ENCODE results near the gene CSAD. TPM values are rescaled to one million over a fixed set of nuclear protein-coding genes. Genes with fewer than 3 reads are reported as not detected.
"Not testable (repeated sequence)": the region's sequence is repeated elsewhere in the genome, so short reads cannot be mapped to it uniquely, and the experiment has no call there.

CSAD gene
- total RNA-seq, 1 donor from 2014 or later: 10.4 TPM

DNA sequence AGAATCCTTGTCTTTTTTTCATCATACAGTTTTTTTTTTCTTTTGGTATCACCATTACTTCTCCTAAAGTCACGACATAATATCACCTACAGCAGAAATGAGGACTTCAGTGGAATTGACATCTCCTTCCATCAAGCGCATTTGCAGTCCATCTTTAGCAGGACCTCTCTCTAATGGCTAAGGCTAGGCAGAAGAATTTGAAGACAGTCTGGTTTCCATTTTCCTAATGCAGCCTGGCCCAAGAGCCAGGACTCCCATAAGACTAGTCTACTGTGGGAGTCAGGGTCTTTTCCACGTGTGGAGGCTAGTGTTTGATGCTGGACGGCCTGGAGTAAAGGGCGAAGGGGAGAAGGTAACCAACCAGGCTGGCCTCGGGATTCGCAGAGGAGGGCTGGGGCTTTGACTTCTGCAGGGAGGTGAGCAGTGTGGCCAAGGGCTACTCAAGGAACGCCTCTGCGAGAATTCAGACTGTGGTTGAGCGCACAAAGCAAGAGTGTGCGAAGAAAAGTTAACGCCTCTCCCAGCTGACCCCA, 972 bp downstream of the CSAD start:
- peak overlapping the region; percentile 84 for H3K4me3 ChIP-seq (ENCODE audit: low read depth, low read length)
- TF ChIP-seq, protein P1, sequence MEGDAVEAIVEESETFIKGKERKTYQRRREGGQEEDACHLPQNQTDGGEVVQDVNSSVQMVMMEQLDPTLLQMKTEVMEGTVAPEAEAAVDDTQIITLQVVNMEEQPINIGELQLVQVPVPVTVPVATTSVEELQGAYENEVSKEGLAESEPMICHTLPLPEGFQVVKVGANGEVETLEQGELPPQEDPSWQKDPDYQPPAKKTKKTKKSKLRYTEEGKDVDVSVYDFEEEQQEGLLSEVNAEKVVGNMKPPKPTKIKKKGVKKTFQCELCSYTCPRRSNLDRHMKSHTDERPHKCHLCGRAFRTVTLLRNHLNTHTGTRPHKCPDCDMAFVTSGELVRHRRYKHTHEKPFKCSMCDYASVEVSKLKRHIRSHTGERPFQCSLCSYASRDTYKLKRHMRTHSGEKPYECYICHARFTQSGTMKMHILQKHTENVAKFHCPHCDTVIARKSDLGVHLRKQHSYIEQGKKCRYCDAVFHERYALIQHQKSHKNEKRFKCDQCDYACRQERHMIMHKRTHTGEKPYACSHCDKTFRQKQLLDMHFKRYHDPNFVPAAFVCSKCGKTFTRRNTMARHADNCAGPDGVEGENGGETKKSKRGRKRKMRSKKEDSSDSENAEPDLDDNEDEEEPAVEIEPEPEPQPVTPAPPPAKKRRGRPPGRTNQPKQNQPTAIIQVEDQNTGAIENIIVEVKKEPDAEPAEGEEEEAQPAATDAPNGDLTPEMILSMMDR (conservative IDR thresholded peaks at IDR 0.05; ENCODE audit: low read depth, low read length): no peak
- DNase-seq (ENCODE audit: low read depth): no peak

GRCh38 chr12:53178803-53179202, 1.9 kb downstream of the CSAD start:
- not testable (repeated sequence) for H3K4me3 ChIP-seq (ENCODE audit: low read depth, low read length)

DNA sequence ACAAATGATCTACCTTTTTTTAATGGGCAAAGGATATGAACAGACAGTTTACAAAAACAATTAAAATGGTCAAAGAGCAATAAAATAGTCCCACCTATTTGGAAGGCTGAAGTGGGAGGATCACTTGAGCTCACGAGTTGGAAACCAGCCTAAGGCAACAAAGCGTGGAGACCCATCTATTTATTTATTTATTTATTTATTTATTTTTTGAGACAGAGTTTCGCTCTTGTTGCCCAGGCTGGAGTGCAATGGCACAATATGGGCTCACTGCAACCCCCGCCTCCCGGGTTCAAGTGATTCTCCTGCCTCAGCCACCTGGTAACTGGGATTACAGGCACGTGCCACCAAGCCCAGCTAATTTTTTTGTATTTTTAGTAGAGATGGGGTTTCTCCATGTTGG, 3.3 kb downstream of the CSAD start:
- not testable (repeated sequence) for H3K4me3 ChIP-seq (ENCODE audit: low read depth, low read length); DNase-seq (ENCODE audit: low read depth)

More at GRCh38 chr12:53178803-53179202, 1.9 kb downstream of the CSAD start:
- not testable (repeated sequence) for DNase-seq (ENCODE audit: low read depth)

GRCh38 chr12:53176750-53177149, 4.0 kb downstream of the CSAD start:
- no peak for DNase-seq (ENCODE audit: low read depth)
- TF ChIP-seq, protein P1 (conservative IDR thresholded peaks at IDR 0.05; ENCODE audit: low read depth, low read length): no peak
- no peak overlapping the region for H3K4me3 ChIP-seq (ENCODE audit: low read depth, low read length)

- TF ChIP-seq, protein P1 (conservative IDR thresholded peaks at IDR 0.05; ENCODE audit: low read depth, low read length): peak; percentile 51
- H3K4me3 ChIP-seq (ENCODE audit: low read depth, low read length): no peak overlapping the region
- DNase-seq (ENCODE audit: low read depth): no peak
Observed at GRCh38 chr12:53174881-53175491, 5.7 kb downstream of the CSAD start.

DNA sequence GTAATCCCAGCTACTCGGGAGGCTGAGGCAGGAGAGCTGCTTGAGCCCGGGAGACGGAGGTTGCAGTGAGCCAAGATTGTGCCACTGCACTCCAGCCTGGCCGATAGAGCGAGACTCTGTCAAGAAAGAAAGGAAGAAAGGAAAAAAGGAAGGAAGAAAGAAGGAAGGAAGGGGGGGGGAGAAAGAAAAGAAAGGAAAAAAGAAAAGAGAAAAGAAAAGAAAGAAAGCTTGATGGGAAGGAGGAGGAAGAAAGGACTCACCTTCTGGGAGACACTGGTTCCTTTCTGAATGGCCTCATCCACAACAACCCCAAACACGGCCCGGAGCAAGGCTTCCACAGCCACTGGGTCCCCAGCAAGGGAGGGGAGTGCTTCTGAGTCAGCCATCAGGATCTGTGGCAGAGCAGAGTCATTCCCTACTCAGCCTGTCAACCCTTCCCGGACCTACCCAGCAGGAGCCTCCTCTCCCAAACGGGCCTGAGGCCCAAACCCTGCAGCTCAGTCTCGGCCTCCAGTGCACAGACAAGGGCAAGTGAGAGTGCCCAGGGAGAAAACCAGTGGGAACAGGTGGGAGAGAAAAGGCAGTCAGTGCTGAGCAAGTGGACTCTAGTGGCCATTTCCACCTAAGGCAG, 7.5 kb downstream of the CSAD start:
- TF ChIP-seq, protein P1 (conservative IDR thresholded peaks at IDR 0.05; ENCODE audit: low read depth, low read length): no peak
- DNase-seq (ENCODE audit: low read depth): no peak
- H3K4me3 ChIP-seq (ENCODE audit: low read depth, low read length): no peak overlapping the region

- TF ChIP-seq, protein P1 (conservative IDR thresholded peaks at IDR 0.05; ENCODE audit: low read depth, low read length): no peak
- H3K4me3 ChIP-seq (ENCODE audit: low read depth, low read length): no peak overlapping the region
- DNase-seq (ENCODE audit: low read depth): no peak
Observed at GRCh38 chr12:53172352-53172751, 8.4 kb downstream of the CSAD start.

All from epithelial cell of proximal tubule (primary cell).